K562 (cell line): ENCODE measurements around the gene SPEF1. TPM values are rescaled to one million over a fixed set of nuclear protein-coding genes. Genes with fewer than 3 reads are reported as not detected.

Experiments used
- ADNP ChIP-seq: fragments of 200-800 bp; sonication (Bioruptor generic); IDR thresholded peaks from 2 replicates; pipeline ENCODE4 v1.6.1; 2016; ENCODE audit warnings: missing genetic modification characterization, missing compliant biosample characterization
- ARID1B ChIP-seq: fragments of 450-650 bp; IDR thresholded peaks from 2 replicates; pipeline ENCODE4 v1.6.1; 2016; ENCODE audit warnings: antibody characterized with exemption, mild to moderate bottlenecking, inconsistent platforms
- ATF1 ChIP-seq, 2 experiments: fragments of 450-650 bp in 1 of 2; IDR thresholded peaks; 2 replicates each; pipeline ENCODE4 v1.6.1; 2016; ENCODE audit warnings: missing compliant biosample characterization in 1 of 2, missing genetic modification characterization in 1 of 2
- CHCHD3 ChIP-seq: fragments of 250-450 bp; sonication (Bioruptor Pico); IDR thresholded peaks from 2 replicates; pipeline ENCODE4 v2.1.2; 2022; ENCODE audit warnings: mild to moderate bottlenecking
- DACH1 ChIP-seq: fragments of 450-650 bp; IDR thresholded peaks from 2 replicates; pipeline ENCODE4 v1.6.1; 2018; ENCODE audit not compliant: partially characterized antibody
- FOXO4 ChIP-seq: fragments of 450-650 bp; formaldehyde crosslinking; IDR thresholded peaks from 2 replicates; pipeline ENCODE4 v1.4.0; 2020; ENCODE audit warnings: mild to moderate bottlenecking, moderate library complexity
- KAT7 ChIP-seq: sonication (generic); formaldehyde crosslinking; IDR thresholded peaks from 2 replicates; pipeline ENCODE4 v1.8.0; 2022; ENCODE audit warnings: missing genetic modification reagents, mild to moderate bottlenecking, borderline replicate concordance
- MECOM ChIP-seq: fragments of 250-450 bp; sonication (Bioruptor Pico); IDR thresholded peaks from 2 replicates; pipeline ENCODE4 v1.8.0; 2022; ENCODE audit warnings: inconsistent platforms
- NBN ChIP-seq: fragments of 450-650 bp; IDR thresholded peaks from 2 replicates; pipeline ENCODE4 v1.6.1; 2016; ENCODE audit warnings: low read depth, mild to moderate bottlenecking
- NFE2L1 ChIP-seq: fragments of 450-650 bp; IDR thresholded peaks from 2 replicates; pipeline ENCODE4 v1.6.1; 2016; ENCODE audit warnings: missing genetic modification characterization, low read depth, mild to moderate bottlenecking, missing compliant biosample characterization, moderate library complexity, borderline replicate concordance
- PHB ChIP-seq: fragments of 250-450 bp; sonication (Bioruptor Pico); IDR thresholded peaks from 2 replicates; pipeline ENCODE4 v1.5.0; 2021
- PHF21A ChIP-seq: fragments of 450-650 bp; IDR thresholded peaks from 2 replicates; pipeline ENCODE4 v1.6.1; 2017; ENCODE audit warnings: low read depth, borderline replicate concordance
- PML ChIP-seq: IDR thresholded peaks from 2 replicates; pipeline ENCODE4 v1.6.1; 2012; ENCODE audit warnings: low read length, inconsistent platforms
- POLR2H ChIP-seq: IDR thresholded peaks from 2 replicates; pipeline ENCODE4 v1.6.1; 2016; ENCODE audit warnings: missing genetic modification characterization, low read depth, mild to moderate bottlenecking, control low read depth, missing compliant biosample characterization, moderate library complexity
- RAD21 ChIP-seq, 2 experiments: fragments of 250-450 bp in 1 of 2; fragments of 450-650 bp in 1 of 2; sonication (Bioruptor Pico) in 1 of 2; formaldehyde crosslinking in 1 of 2; IDR thresholded peaks in 1 of 2; conservative IDR thresholded peaks in 1 of 2; 2 replicates each; pipeline versions ENCODE4 v1.4.0 to v1.8.0; 2020 to 2022; ENCODE audit warnings: mild to moderate bottlenecking in 2 of 2, moderate library complexity in 1 of 2
- SUPT5H ChIP-seq: fragments of 450-650 bp; IDR thresholded peaks from 2 replicates; pipeline ENCODE4 v1.6.1; 2016
- TARDBP ChIP-seq: fragments of 450-650 bp; IDR thresholded peaks from 2 replicates; pipeline ENCODE4 v1.6.1; 2016
- TCF7L2 ChIP-seq: fragments of 150-350 bp; IDR thresholded peaks from 2 replicates; pipeline ENCODE4 v1.6.1; 2016; ENCODE audit warnings: low read depth, mild to moderate bottlenecking, low read length, moderate library complexity
- TCFL5 ChIP-seq: fragments of 250-450 bp; sonication (Bioruptor Pico); conservative IDR thresholded peaks from 2 replicates; pipeline ENCODE4 v1.6.1; 2021; ENCODE audit warnings: mild to moderate bottlenecking, moderate library complexity, matching md5 sums
- XRCC5 ChIP-seq: fragments of 200-400 bp; formaldehyde crosslinking; IDR thresholded peaks from 2 replicates; pipeline ENCODE4 v1.6.1; 2017; ENCODE audit warnings: low read depth, mild to moderate bottlenecking, low read length
- ZBTB17 ChIP-seq: fragments of 450-650 bp; formaldehyde crosslinking; IDR thresholded peaks from 2 replicates; pipeline ENCODE4 v1.4.0; 2020; ENCODE audit warnings: mild to moderate bottlenecking
- ZMIZ1 ChIP-seq, 2 experiments: fragments of 150-350 bp in 1 of 2; IDR thresholded peaks; 2 replicates each; pipeline ENCODE4 v1.6.1; 2012 to 2016; ENCODE audit warnings: low read depth in 2 of 2, low read length in 2 of 2, mild to moderate bottlenecking in 1 of 2, moderate library complexity in 1 of 2
- ZNF512 ChIP-seq: IDR thresholded peaks from 2 replicates; pipeline ENCODE4 v1.6.1; 2016; ENCODE audit warnings: missing genetic modification characterization, missing compliant biosample characterization
- ZNF696 ChIP-seq: fragments of 250-450 bp; sonication (Bioruptor Pico); conservative IDR thresholded peaks from 2 replicates; pipeline ENCODE4 v1.4.0; 2020; ENCODE audit warnings: mild to moderate bottlenecking, moderate library complexity
- polyA plus RNA-seq, 8 experiments: library from polyadenylated mRNA; depleted of rRNA in 4 of 8; stranded (reverse) in 5 of 8; unstranded in 3 of 8; fragments of >200 nt; fragmentation: Nextera tagmentation in 2 of 8; fragmentation: Illumina TruSeq in 1 of 8; extraction: Ambion mirVana in 2 of 8; extraction: Trizol in 1 of 8; gene quantifications; 2 replicates each; pipeline versions ENCODE4 v1.2.1 to v1.2.3, GENCODE V29; 2011 to 2014; ENCODE audit warnings: inconsistent platforms in 1 of 8, missing spikeins in 1 of 8
- total RNA-seq, 7 experiments: library from RNA; depleted of rRNA in 6 of 7; stranded (reverse); fragments of >200 nt in 6 of 7; fragmentation: Illumina TruSeq in 2 of 7; extraction: Trizol in 2 of 7; gene quantifications; 2 replicates each; pipeline versions ENCODE4 v1.2.1 to v1.2.3, GENCODE V29; 2011 to 2021; ENCODE audit warnings: low replicate concordance in 1 of 7

Gene SPEF1
- total and polyA plus RNA-seq, 9 of the 15 experiments (the other 6 are each of a cell fraction or from before 2014, with no cell fraction given) = not detected

- TF ChIP-seq TCFL5 (CRISPR knock-in tag) (no peak), NBN (no peak), KAT7 (0 out of 2 replicates have a peak, but pooled peaks have one; percentile 47), PHB (CRISPR knock-in tag) (no peak), ARID1B (no peak), DACH1 (no peak), RAD21 (CRISPR knock-in tag; conservative IDR thresholded peaks at IDR 0.05 in 1 of 2, IDR thresholded peaks at IDR 0.05 in 1 of 2) (peak; percentile 16 to 33; a peak in 3 of 4 replicates), XRCC5 (no peak), NFE2L1 (tag) (no peak), PHF21A (no peak), ZNF696 (CRISPR knock-in tag) (no peak), ZBTB17 (CRISPR knock-in tag) (no peak), ZMIZ1 (IDR thresholded peaks at IDR 0.05; ENCODE audit: low read depth in 2 of 2, low read length in 2 of 2) (no peak), MECOM (CRISPR knock-in tag) (no peak), SUPT5H (no peak), ATF1 (CRISPR knock-in tag; IDR thresholded peaks at IDR 0.05) (no peak), ATF1 (tag; IDR thresholded peaks at IDR 0.05) (no peak), TARDBP (no peak), PML (no peak), POLR2H (tag) (no peak), FOXO4 (CRISPR knock-in tag) (no peak), ZNF512 (no peak), CHCHD3 (CRISPR knock-in tag) (no peak), TCF7L2 (no peak), ADNP (no peak)
Observed at GRCh38 chr20:3768342-3769130, 12.7 kb downstream of the SPEF1 start (continued).
